Glomerular endothelial cell (primary cell): ENCODE measurements around the gene TSPAN15. TPM values are rescaled to one million over a fixed set of nuclear protein-coding genes. Genes with fewer than 3 reads are reported as not detected.
"Not testable (repeated sequence)": the region's sequence is repeated elsewhere in the genome, so short reads cannot be mapped to it uniquely, and the experiment has no call there.

Experiments
- DNase-seq: peaks from one replicate; pipeline ENCODE4 v3.0.0-alpha.2; 2011; ENCODE audit warnings: low read depth, low spot score; ENCODE audit errors: extremely low read depth
- total RNA-seq: library from RNA; depleted of rRNA; stranded (reverse); fragments of >200 nt; gene quantifications from 2 replicates; pipeline ENCODE4 v1.2.3, GENCODE V29; 2015

The TSPAN15 gene
- total RNA-seq, 1 donor from 2014 or later = 426 TPM

DNA sequence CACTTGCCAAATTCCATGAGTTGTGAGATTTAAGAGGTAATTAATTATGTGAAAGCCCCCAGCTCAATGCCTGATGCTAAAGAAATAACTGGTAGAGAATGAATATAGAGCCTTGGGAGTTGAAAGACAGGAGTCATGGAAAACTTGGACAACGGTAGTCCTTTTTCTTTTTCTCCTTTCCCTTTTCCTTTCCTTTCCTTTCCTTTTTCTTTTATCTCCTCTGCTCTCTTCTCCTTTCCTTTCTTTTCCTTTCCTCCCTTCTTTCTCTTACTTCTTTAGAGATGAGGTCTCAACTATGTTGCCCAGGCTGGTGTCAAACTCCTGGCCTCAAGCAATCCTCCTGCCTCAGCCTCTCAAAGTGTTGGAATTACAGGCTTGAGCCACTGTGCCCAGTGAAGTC is 7.9 kb upstream of the TSPAN15 start:
- no peak for DNase-seq

DNA sequence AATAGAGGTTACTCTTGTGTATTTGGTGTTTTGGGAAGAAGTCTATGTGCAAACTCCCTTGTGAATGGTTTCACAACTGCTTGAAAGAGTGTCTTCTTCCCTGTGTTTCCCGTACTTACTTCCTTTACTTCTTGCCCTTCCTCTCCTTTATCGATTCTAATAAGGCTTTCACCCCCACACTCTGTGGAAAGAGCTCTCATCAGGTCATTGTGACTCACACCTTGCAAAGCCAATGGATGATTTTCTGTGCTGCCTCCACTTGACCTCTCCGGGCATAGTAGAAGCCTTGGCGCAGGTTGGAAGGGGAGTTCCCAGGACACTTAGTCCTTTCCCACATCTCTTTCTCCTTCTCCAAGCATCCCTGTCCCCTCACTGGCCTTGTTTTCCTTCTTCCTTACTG is 6.2 kb upstream of the TSPAN15 start:
- DNase-seq = no peak

DNA sequence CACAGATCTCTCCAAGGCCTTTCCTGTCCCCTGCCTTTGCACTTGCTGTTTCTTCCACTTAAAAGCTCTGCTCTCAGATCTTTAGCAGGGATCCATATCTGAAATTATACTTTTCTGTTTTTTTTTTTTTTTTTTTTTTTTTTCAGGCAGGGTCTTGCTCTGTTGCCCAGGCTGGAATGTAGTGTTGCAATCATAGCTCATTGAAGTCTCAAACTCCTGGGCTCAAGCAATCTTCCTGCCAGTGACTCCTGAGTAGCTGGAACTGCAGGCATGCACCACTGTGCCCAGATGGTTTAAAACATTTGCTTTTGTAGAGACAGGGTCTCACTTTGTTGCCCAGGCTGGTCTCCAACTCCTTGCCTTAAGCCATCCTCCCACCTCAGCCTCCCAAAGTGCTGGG is 5.0 kb upstream of the TSPAN15 start:
- DNase-seq = no peak

GRCh38 chr10:69446650-69447151 is 4.6 kb upstream of the TSPAN15 start:
- DNase-seq = peak; percentile 85

- peak; percentile 57 for DNase-seq
Observed at GRCh38 chr10:69449841-69450240, 1.4 kb upstream of the TSPAN15 start.

- DNase-seq = not testable (repeated sequence)
Observed at GRCh38 chr10:69450395-69450794, 870 bp upstream of the TSPAN15 start.

DNA sequence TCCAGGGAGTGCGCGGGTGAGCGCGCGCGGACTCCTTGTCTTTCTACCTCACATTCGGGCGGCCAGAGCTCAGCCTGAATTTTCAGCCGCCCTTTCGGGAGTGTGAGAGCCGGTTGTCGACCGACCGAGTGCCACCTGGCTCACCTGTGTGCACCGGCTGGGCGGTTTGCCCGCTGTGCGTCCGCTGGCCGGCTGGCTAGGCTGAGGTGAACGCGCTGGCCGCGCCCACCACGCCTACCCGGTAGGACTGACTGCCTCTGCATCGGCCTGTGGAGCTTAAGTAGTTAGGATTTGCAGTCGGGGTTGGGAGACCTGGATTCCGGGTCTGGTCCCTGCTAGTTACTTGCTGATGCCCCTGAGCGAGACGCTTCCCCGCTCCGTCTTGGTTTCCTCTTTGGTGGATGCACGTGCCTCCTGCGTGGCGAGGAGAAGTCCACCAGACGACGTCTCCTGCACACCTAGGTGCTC is 553 bp downstream of the TSPAN15 start:
- DNase-seq = no peak

- DNase-seq = no peak
Observed at GRCh38 chr10:69452676-69453415, 1.6 kb downstream of the TSPAN15 start.

DNA sequence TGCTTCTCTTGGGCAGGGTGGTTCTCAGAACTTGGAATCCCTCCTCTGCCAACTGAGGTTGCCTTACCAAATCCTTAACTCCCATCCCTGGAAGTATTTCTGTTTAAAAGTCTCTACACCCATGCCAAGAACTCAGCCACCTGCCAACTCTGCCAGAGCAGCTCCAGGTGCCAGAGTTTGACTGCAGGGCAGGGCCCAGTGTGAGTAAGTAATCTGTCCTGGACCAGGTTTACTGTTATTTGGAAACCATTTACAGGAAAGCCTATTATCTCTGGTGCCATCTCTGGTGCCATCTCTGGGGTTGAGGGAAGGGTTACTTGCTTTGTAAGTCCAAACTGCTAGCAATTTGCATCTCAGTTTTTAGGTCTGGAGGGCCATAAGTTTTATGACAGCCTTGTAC is 2.5 kb downstream of the TSPAN15 start:
- no peak for DNase-seq

- DNase-seq = no peak
Observed at GRCh38 chr10:69455006-69455763, 3.9 kb downstream of the TSPAN15 start.

DNA sequence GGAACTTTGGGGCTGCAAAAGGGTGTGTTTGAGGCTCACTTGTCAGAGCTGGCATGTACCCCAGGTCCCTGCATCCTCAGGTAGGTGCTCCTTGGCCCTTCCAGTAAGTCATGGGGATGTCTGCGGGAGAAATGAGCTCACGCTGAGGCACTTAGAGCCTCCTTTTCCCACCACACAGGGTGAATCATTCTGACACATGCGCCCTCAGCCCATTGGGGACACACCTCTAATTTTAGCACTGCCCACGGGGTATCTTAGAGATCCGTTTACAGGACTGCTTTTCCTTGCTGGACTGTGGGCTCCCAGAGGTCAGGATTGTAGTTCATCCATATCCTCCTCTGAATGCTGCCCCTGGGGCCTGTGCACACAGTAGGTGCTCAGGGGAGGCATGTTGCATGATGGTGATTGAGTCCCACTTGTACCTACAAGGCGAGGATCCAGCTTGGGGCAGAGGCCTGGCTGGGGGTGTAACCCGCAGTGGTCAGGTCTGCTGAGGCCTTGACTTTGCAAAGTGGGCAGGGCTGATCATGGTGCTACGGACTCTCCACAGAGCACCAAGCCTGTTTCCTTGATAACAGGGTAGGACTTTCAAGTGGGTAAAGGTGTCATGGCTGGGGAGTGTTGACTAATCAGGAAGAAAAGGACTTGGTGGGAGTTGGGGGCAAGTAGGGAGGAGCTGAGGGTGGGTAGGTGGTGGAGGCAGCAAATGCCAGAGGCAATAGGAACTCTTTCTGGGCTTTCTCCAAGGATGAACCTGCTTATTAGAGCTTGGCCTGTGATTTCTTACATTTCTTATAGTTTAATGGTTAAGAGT is 5.8 kb downstream of the TSPAN15 start:
- DNase-seq = no peak

DNA sequence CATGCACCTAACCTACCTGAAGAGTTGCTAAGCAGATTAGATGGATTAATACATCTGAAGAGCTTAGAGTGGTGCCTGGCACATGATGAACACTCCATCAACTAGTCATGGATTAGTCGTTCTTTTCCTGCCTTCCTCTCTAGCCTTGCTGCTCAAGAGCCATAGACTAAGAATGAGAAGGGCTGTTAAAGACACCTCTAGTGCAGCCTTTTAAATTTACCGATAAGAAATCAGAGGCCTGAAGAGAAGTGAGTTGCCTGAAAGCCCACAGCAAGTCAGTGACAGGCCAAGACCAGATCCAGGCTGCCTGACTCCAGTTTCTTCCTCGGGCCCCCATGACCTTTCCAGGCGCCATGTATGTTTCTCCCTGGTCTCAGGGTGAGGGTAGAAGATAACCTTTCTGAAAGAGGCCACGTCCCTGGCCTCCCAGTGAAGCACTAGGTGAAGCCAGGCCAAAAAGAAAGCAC is 6.5 kb downstream of the TSPAN15 start:
- no peak for DNase-seq

DNA sequence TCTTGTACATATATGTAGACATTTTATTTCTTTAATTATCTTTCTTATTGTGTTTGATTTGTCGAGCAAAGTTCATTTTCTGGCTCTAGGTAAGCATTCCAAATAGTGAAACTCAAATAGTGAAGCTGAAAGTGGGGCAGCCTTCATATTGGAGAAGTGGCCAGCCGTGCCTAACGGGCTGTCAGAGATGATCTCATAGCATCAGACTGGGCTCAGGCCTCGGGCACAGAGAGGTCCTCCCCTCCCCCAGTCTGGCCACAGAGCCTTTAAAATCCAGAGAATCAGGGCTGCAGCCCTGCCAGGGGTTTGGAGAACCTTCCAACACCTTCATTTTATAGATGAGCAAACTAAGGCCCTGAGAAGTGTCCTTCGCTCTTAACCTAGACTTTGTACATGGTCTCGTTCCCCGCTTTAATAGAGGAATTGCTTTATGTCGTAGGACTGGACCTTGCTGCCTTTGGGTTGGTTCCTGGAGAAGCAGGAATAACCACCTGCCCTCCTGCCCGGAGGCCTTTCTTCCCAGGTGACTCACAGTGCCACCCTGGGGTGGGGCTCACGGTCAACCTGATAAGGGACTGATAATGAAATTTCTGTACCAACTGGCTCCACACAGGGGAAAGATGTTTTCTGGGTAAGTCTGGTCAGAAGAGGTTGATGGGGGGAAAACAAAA is 7.3 kb downstream of the TSPAN15 start:
- DNase-seq = no peak

GRCh38 chr10:69459101-69459790 is 8.0 kb downstream of the TSPAN15 start:
- DNase-seq = no peak

DNA sequence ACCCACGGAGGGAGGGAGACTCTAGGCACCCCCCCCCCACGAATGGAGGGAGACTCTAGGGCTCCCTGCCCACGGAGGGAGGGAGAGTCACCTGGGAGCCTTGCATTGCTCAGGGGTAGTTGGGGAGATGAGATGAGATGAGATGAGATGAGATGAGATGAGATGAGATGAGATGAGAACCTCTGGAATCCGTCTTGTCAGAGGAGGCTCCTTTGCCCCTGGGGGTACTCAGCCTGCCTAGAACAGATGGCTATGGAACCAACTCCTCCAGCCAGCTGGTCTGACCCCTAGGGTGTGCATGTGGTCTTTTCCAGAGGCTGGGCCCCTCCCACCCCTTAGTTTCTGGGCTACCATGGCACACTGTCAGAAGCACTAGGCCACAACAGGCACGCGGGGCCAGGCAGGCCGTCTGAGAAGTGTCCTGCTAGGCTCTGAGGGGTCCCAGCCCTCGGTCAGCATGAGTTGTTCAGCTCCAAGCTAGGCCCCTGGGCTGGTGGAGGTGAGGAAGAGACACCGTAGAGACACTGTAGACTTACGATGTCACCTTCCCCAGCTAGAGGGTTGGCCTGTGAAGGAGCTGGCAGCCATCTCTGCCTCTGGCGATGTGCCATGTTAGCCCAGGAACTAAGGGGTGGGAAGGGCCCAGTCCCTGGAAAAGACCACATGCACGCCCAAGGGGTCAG is 8.8 kb downstream of the TSPAN15 start:
- no peak for DNase-seq

DNA sequence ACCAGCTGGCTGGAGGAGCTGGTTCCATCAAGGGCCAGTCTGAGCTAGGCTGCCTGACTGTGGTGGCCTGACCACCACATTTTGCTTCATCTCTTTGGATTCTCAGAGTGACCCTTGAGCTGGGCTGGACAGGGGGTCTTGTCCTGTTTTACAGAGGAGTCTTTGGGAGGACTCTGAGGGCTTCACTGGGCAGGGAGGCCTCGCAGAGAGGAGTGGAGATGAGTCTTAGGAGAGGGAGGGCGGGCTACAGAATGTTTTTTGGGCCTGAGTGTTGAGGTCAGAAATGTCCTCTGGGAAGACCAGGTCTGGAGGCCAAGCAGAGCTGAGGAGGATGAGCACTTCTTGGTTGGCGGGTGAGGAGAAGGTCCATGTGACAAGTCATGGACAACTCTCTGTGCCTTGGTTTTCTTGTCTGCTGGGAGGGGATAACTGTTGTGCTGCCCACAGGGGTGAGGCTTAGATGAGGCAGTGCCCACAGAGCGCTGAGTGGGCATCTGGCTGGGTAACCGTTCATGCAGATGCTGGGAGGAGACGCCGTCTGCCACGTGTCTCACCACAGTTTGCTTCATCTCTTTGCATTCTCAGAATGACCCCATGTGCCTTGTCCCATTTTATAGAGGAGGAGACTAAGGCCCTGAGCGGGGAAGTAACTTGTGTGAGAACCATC is 9.4 kb downstream of the TSPAN15 start:
- no peak for DNase-seq

GRCh38 chr10:69461243-69462025 is 10.2 kb downstream of the TSPAN15 start:
- no peak for DNase-seq

GRCh38 chr10:69463886-69464285 is 12.6 kb downstream of the TSPAN15 start:
- DNase-seq = no peak
